ENCODE results near the gene TXNDC16.

The TXNDC16 gene

DNA sequence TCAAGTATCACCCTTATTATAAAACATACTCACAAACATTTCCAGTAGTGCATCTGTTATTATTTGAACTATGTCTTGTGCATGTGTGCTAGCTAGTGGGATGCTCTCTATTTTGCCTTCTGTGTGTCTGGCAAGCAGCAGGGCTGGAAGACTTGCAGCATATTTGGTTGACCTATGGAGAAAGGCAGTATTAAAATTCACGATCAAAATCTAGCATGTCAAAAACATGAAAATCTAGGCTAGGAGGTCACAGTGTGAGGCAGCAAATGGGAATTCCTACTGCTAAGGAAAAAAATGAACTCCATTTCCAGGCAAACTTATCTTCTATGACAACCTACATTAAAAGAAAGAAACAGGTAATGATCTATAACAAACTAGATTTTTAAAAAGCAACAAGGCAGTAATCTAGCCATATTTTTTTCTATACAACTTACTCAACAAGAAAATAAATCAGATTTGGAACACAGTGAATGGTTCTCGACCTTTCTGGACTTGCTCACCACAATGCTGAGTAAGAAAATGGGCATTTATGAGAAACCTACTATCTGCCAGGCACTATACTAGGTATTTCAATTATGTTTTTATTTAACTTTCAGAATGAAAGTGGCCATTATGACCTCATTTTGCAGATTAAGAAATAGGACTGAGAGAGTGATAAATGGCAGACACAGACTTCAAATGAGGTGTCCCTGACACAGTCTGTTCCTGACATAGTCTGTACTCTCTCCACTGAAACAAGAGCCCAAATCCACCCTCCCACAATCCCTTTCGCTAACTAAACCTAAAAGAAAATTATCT is 96.8 kb downstream of the TXNDC16 start:
- no peak for TF ChIP-seq ZNF384 (IDR thresholded peaks at IDR 0.05)
- TF ChIP-seq BHLHE40 (IDR thresholded peaks at IDR 0.05; ENCODE audit: borderline replicate concordance) = no peak
- TF ChIP-seq FOXK2 (IDR thresholded peaks at IDR 0.05) = no peak
- TF ChIP-seq ELF4 (IDR thresholded peaks at IDR 0.05) = no peak
- no peak for TF ChIP-seq FOXM1 (IDR thresholded peaks at IDR 0.05; ENCODE audit: borderline replicate concordance)
- no peak for TF ChIP-seq CTBP1 (IDR thresholded peaks at IDR 0.05; ENCODE audit: borderline replicate concordance)
- no peak for TF ChIP-seq ARNT (IDR thresholded peaks at IDR 0.05)
- TF ChIP-seq HDGF (IDR thresholded peaks at IDR 0.05; ENCODE audit: borderline replicate concordance) = no peak
- no peak for TF ChIP-seq L3MBTL2 (conservative IDR thresholded peaks at IDR 0.05)
- TF ChIP-seq NFRKB (IDR thresholded peaks at IDR 0.05) = no peak
- no peak for TF ChIP-seq PKNOX1 (IDR thresholded peaks at IDR 0.05)
- TF ChIP-seq FOXA1 (IDR thresholded peaks at IDR 0.05) = no peak
- no peak for TF ChIP-seq SP1 (IDR thresholded peaks at IDR 0.05)
- TF ChIP-seq SUZ12 (IDR thresholded peaks at IDR 0.05) = no peak
- TF ChIP-seq LEF1 (IDR thresholded peaks at IDR 0.05; ENCODE audit: borderline replicate concordance) = no peak
- TF ChIP-seq TARDBP (IDR thresholded peaks at IDR 0.05) = no peak
- CTCF ChIA-PET = no interaction called here
- POLR2A ChIA-PET = no interaction called here
- DNase-seq (ENCODE audit: extremely low spot score) = no peak

GRCh38 chr14:52447236-52447635 is 105.1 kb downstream of the TXNDC16 start:
- ChIA-PET POLR2A (no interaction called here), CTCF (no interaction called here)
- TF ChIP-seq TARDBP (IDR thresholded peaks at IDR 0.05) (no peak), NFRKB (IDR thresholded peaks at IDR 0.05) (no peak), ARNT (IDR thresholded peaks at IDR 0.05) (no peak), BHLHE40 (IDR thresholded peaks at IDR 0.05; ENCODE audit: borderline replicate concordance) (no peak)
- DNase-seq (ENCODE audit: extremely low spot score) = no peak

DNA sequence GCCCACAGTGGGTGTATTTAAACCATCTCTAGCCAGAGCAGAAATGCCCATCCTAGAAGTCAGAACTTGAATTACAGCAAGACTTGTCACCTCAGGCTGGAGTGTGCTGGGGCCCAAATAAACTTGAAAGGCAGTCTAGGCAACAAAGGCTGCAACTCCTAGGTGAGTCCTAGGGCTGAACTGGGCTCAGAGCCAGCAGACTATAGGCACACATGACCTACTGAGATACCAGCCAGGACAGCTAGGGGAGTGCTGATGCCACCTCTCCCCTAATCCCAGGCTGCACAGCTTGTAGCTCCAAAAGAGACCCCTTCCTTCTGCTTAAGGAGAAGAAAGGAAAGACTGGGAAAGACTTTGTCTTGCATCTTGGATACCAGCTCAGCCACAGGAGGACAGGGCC is 106.0 kb downstream of the TXNDC16 start:
- TF ChIP-seq ELF4 (IDR thresholded peaks at IDR 0.05) (no peak), CTBP1 (IDR thresholded peaks at IDR 0.05; ENCODE audit: borderline replicate concordance) (no peak), NFRKB (IDR thresholded peaks at IDR 0.05) (no peak), SUZ12 (IDR thresholded peaks at IDR 0.05) (no peak), ZNF384 (IDR thresholded peaks at IDR 0.05) (no peak), BHLHE40 (IDR thresholded peaks at IDR 0.05; ENCODE audit: borderline replicate concordance) (no peak), L3MBTL2 (conservative IDR thresholded peaks at IDR 0.05) (no peak), PKNOX1 (IDR thresholded peaks at IDR 0.05) (no peak)
- CTCF ChIA-PET = no interaction called here
- no peak for DNase-seq (ENCODE audit: extremely low spot score)
- POLR2A ChIA-PET = no interaction called here

- ChIA-PET CTCF (no interaction called here), POLR2A (no interaction called here)
- no peak for TF ChIP-seq SP1 (IDR thresholded peaks at IDR 0.05)
- TF ChIP-seq FOXM1 (IDR thresholded peaks at IDR 0.05; ENCODE audit: borderline replicate concordance) = no peak
- no peak for TF ChIP-seq BHLHE40 (IDR thresholded peaks at IDR 0.05; ENCODE audit: borderline replicate concordance)
- TF ChIP-seq HDGF (IDR thresholded peaks at IDR 0.05; ENCODE audit: borderline replicate concordance) = no peak
- TF ChIP-seq ZNF384 (IDR thresholded peaks at IDR 0.05) = no peak
- no peak for TF ChIP-seq PKNOX1 (IDR thresholded peaks at IDR 0.05)
- no peak for TF ChIP-seq FOXK2 (IDR thresholded peaks at IDR 0.05)
- TF ChIP-seq L3MBTL2 (conservative IDR thresholded peaks at IDR 0.05) = no peak
- TF ChIP-seq SUZ12 (IDR thresholded peaks at IDR 0.05) = no peak
- TF ChIP-seq LEF1 (IDR thresholded peaks at IDR 0.05; ENCODE audit: borderline replicate concordance) = no peak
- TF ChIP-seq FOXA1 (IDR thresholded peaks at IDR 0.05) = no peak
- no peak for TF ChIP-seq TARDBP (IDR thresholded peaks at IDR 0.05)
- no peak for TF ChIP-seq ARNT (IDR thresholded peaks at IDR 0.05)
- DNase-seq (ENCODE audit: extremely low spot score) = no peak
Measured at GRCh38 chr14:52443506-52443905, 108.8 kb downstream of the TXNDC16 start.

DNA sequence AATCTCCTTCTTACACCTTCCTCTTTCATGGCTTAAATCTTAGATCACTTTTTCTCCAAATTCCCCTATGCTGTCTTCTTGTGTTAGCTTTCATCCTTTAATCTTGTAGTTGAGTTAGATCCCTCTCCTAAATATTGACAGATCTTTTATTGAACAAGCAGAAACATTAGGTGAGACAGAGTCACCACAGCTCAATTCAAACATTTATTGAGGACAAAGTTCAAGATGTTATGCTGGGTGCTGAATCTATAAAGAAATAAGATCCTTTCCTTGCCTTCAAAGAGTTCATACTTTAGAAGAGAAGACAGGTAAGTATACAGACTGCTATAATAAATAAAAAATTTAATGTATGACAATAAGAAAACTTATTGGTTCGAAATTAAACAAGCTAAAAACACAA is 109.7 kb downstream of the TXNDC16 start:
- POLR2A ChIA-PET = no interaction called here
- DNase-seq (ENCODE audit: extremely low spot score) = no peak
- TF ChIP-seq LEF1 (IDR thresholded peaks at IDR 0.05; ENCODE audit: borderline replicate concordance) = no peak
- no peak for TF ChIP-seq NFRKB (IDR thresholded peaks at IDR 0.05)
- no peak for TF ChIP-seq SUZ12 (IDR thresholded peaks at IDR 0.05)
- TF ChIP-seq PKNOX1 (IDR thresholded peaks at IDR 0.05) = no peak
- no peak for TF ChIP-seq FOXA1 (IDR thresholded peaks at IDR 0.05)
- TF ChIP-seq TARDBP (IDR thresholded peaks at IDR 0.05) = no peak
- TF ChIP-seq ZNF384 (IDR thresholded peaks at IDR 0.05) = no peak
- no peak for TF ChIP-seq FOXM1 (IDR thresholded peaks at IDR 0.05; ENCODE audit: borderline replicate concordance)
- no peak for TF ChIP-seq FOXK2 (IDR thresholded peaks at IDR 0.05)
- TF ChIP-seq CTBP1 (IDR thresholded peaks at IDR 0.05; ENCODE audit: borderline replicate concordance) = no peak
- no peak for TF ChIP-seq SP1 (IDR thresholded peaks at IDR 0.05)
- no peak for TF ChIP-seq HDGF (IDR thresholded peaks at IDR 0.05; ENCODE audit: borderline replicate concordance)
- TF ChIP-seq ARNT (IDR thresholded peaks at IDR 0.05) = no peak
- CTCF ChIA-PET = no interaction called here

DNA sequence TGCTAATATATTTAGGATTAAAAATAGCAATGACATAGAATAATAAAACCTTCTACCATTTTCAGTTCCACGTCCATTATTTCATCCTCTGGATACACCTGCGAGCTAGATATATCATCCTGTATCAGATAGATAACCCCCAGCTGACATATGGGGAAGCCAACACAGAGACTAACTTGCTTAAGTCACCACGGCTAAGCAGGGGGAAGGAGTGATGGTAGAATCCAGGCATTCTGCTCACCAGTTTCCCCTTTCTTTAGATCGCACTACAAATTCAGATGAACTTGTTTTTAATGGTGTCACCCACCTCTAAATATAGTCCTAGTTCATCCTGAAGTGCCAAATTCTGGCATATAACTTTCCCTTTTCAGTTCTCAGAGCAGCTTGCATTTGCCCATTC is 110.1 kb downstream of the TXNDC16 start:
- ChIA-PET CTCF (no interaction called here), POLR2A (no interaction called here)
- no peak for TF ChIP-seq PKNOX1 (IDR thresholded peaks at IDR 0.05)
- no peak for TF ChIP-seq SUZ12 (IDR thresholded peaks at IDR 0.05)
- TF ChIP-seq FOXM1 (IDR thresholded peaks at IDR 0.05; ENCODE audit: borderline replicate concordance) = no peak
- no peak for TF ChIP-seq ARNT (IDR thresholded peaks at IDR 0.05)
- TF ChIP-seq SP1 (IDR thresholded peaks at IDR 0.05) = no peak
- no peak for TF ChIP-seq LEF1 (IDR thresholded peaks at IDR 0.05; ENCODE audit: borderline replicate concordance)
- no peak for TF ChIP-seq BHLHE40 (IDR thresholded peaks at IDR 0.05; ENCODE audit: borderline replicate concordance)
- no peak for TF ChIP-seq FOXA1 (IDR thresholded peaks at IDR 0.05)
- no peak for TF ChIP-seq ZNF384 (IDR thresholded peaks at IDR 0.05)
- TF ChIP-seq FOXK2 (IDR thresholded peaks at IDR 0.05) = no peak
- no peak for TF ChIP-seq CTBP1 (IDR thresholded peaks at IDR 0.05; ENCODE audit: borderline replicate concordance)
- TF ChIP-seq TARDBP (IDR thresholded peaks at IDR 0.05) = no peak
- no peak for TF ChIP-seq NFRKB (IDR thresholded peaks at IDR 0.05)
- TF ChIP-seq HDGF (IDR thresholded peaks at IDR 0.05; ENCODE audit: borderline replicate concordance) = no peak
- no peak for TF ChIP-seq L3MBTL2 (conservative IDR thresholded peaks at IDR 0.05)
- no peak for TF ChIP-seq ELF4 (IDR thresholded peaks at IDR 0.05)
- DNase-seq (ENCODE audit: extremely low spot score) = no peak
